ENCODE data around the gene NCLN. TPM values are rescaled to one million over a fixed set of nuclear protein-coding genes. Genes with fewer than 3 reads are reported as not detected.

Gene NCLN
- polyA plus RNA-seq (ENCODE audit: insufficient read depth in 1 of 5, insufficient read length in 5 of 5, low replicate concordance in 1 of 5): 10 to 100 TPM; 22.1 to 52.4 (median 34.4) TPM
- long read RNA-seq, donor 1, full-length matches to known transcripts: 4 of 12 reads
- long read RNA-seq, donor 1, partial matches to known transcripts: 0 of 12 reads
- long read RNA-seq, donor 1, other reads (novel, unspliced or antisense): 8 of 12 reads
- long read RNA-seq, donor 2, full-length matches to known transcripts: 2 of 2 reads
- long read RNA-seq, donor 2, partial matches to known transcripts: 0 of 2 reads
- long read RNA-seq, donor 2, other reads (novel, unspliced or antisense): 0 of 2 reads
- long read RNA-seq, donor 3, full-length matches to known transcripts: 2 of 2 reads
- long read RNA-seq, donor 3, partial matches to known transcripts: 0 of 2 reads
- long read RNA-seq, donor 3, other reads (novel, unspliced or antisense): 0 of 2 reads
- long read RNA-seq, donor 4, full-length matches to known transcripts: 2 of 8 reads
- long read RNA-seq, donor 4, partial matches to known transcripts: 6 of 8 reads
- long read RNA-seq, donor 4, other reads (novel, unspliced or antisense): 0 of 8 reads
- long read RNA-seq, donor 5, full-length matches to known transcripts: 5 of 18 reads
- long read RNA-seq, donor 5, partial matches to known transcripts: 13 of 18 reads
- long read RNA-seq, donor 5, other reads (novel, unspliced or antisense): 0 of 18 reads
- long read RNA-seq, donor 6, full-length matches to known transcripts: 3 of 3 reads
- long read RNA-seq, donor 6, partial matches to known transcripts: 0 of 3 reads
- long read RNA-seq, donor 6, other reads (novel, unspliced or antisense): 0 of 3 reads
- long read RNA-seq, donor 7, full-length matches to known transcripts: 5 of 10 reads
- long read RNA-seq, donor 7, partial matches to known transcripts: 0 of 10 reads
- long read RNA-seq, donor 7, other reads (novel, unspliced or antisense): 5 of 10 reads
- long read RNA-seq, donor 8, full-length matches to known transcripts: 3 of 3 reads
- long read RNA-seq, donor 8, partial matches to known transcripts: 0 of 3 reads
- long read RNA-seq, donor 8, other reads (novel, unspliced or antisense): 0 of 3 reads

DNA sequence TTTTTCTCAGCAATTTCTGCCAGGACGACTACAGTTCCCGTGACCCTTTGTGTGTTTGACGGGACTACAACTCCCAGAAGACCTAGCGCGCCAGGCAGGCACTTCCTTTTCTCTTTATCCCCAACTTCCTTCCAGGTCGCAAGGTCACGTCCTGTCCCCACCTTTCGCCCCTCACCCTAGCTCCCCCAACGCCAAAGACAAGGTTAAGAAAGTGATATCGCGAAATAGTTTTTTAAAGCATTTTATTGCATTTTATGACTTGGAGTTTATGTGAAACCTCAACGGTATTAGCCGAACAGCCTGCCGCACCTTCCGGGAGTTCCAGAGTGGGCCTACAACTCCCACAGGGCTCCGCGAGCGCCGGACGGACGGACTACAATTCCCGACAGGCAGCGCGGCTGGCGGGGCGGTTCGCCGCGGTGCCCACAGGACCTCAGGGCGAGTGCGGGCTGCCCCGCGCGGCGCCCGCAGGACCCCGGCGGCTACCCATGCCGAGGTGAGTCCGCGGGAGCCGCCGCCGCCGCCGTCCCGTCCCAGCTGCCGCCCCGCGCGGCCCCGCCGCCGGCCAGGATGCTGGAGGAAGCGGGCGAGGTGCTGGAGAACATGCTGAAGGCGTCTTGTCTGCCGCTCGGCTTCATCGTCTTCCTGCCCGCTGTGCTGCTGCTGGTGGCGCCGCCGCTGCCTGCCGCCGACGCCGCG lies at the start of gene NCLN:
TSS of gene NCLN (plus strand) at position 470 of the 699 bp plus-strand sequence. CDS start at position 571, 101 bp downstream.
- peak; percentile 95 for DNase-seq

DNA sequence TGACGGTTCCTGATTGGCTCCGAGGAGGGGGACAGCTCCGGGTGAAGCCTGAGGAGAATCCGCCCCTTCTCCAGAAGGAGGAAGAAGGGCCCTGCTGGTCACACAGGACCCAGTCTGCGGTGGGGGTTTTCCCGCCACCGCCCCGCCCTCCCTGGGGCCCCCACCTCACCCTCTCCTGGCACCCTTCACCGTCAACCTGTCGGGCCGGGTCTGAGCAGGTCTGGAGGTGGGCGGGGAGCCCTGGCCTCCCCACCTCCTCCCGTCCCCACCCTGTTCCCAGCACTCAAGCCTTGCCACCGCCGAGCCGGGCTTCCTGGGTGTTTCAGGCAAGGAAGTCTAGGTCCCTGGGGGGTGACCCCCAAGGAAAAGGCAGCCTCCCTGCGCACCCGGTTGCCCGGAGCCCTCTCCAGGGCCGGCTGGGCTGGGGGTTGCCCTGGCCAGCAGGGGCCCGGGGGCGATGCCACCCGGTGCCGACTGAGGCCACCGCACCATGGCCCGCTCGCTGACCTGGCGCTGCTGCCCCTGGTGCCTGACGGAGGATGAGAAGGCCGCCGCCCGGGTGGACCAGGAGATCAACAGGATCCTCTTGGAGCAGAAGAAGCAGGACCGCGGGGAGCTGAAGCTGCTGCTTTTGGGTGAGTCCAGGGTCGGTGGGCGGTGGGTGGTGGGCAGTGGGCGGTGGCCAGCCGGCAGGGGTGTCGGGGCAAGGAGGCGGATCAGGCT lies 49.6 kb upstream of the NCLN start, which contains the start of gene GNA15:
TSS of gene GNA15 (plus strand) at position 73 of the 723 bp plus-strand sequence. CDS start at position 491, 418 bp downstream.
- DNase-seq: peak in 1 of 2 donors; percentile 9

GRCh38 chr19:3136684-3137055 lies 49.1 kb upstream of the NCLN start:
- no peak for DNase-seq

DNA sequence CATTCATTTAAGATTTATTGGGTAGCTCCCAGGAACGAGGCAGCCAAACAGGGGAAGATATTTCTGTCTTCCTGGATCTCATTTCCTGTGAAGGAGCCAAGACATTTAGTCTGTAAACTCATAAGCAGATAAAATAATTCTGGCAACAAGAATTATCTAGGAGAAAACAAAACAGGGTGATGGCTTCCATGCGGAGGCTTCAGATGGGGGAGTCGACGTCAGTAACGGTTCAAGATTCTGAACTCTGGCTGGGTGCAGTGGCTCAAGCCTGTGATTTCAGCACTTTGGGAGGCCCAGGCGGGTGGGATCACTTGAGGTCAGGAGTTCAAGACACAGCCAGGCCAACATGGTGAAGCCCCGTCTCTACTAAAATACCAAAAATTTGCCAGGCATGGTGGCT lies 48.6 kb upstream of the NCLN start:
- DNase-seq: peak in 1 of 2 donors; percentile 66

DNA sequence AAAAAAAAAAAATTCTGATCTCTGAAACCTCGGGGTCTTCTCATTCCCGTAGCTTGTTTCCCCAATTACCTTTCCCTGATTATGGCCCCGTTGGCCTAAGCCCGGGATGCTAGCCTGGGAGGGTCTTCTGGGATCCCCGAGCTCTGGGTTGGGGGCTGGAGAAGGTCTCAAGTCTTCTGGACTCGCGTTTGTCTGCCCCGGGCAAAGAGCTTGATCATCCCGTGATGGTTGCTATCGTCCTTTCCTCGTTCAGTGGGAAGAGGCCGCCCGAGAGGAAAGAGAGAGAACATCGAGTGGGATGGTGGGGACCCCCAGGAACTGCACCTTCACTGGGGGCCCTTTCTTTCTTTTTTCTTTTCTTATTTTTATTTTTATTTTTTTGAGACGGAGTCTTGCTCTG lies 47.5 kb upstream of the NCLN start:
- no peak for DNase-seq

DNA sequence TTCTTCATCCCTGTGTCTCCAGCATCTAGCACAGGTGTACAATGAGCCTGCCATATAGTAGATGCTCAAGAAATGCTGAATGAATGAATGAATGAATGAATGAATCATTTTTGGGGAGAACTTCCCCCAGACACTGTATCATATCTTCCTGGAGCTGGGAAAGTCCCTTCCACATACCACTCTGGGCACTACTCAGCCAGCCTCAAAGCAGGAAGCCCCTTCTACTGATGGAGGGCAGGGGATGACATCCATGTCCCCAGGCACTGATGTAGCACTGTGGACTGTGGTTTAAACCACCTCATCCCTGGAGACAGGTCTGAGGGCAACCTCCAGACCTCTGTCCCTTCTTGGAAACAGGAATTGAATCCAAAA lies 45.1 kb upstream of the NCLN start:
- no peak for DNase-seq

DNA sequence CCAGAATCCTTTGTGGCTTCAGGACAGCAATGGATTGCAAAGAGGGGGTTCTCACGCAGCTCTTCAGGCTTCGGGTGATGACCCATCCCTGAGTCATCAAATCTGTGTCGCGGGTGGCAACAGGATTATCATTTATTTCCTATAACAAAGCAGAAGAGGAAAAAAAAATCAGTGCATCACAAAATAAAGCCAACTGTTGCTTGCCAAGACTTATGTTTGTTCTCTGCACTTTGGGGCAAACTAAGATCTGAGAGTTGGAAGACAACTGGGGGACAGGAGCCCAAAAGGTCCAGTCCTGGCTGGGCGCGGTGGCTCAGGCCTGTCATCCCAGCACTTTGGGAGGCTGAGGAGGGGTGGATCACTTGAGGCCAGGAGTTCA lies 43.4 kb upstream of the NCLN start:
- no peak for DNase-seq

DNA sequence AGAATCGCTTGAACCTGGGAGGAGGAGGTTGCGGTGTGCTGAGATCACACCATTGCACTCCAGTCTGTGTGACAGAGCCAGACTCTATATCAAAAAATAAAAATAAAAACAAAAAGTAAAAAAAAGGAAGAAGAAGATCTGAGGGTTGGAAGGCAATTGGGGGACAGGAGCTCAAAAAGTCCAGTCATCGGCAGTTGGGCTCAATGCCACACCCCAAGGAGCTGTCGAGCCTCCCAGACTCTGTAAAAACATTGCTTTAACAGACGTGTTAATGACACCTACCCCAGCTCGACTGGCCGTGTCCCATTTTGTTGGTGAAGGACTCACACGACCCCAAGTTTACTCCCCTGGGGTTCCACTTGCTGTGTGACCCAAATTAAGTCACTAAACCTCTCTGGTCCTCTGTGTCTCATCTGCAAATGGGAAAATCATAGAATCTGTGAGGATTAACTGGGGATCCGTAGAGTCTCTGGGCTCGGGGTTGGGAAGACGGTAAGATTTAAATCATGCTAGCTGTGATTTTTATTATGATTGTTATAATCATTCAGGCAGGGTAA lies 42.9 kb upstream of the NCLN start:
- no peak for DNase-seq

DNA sequence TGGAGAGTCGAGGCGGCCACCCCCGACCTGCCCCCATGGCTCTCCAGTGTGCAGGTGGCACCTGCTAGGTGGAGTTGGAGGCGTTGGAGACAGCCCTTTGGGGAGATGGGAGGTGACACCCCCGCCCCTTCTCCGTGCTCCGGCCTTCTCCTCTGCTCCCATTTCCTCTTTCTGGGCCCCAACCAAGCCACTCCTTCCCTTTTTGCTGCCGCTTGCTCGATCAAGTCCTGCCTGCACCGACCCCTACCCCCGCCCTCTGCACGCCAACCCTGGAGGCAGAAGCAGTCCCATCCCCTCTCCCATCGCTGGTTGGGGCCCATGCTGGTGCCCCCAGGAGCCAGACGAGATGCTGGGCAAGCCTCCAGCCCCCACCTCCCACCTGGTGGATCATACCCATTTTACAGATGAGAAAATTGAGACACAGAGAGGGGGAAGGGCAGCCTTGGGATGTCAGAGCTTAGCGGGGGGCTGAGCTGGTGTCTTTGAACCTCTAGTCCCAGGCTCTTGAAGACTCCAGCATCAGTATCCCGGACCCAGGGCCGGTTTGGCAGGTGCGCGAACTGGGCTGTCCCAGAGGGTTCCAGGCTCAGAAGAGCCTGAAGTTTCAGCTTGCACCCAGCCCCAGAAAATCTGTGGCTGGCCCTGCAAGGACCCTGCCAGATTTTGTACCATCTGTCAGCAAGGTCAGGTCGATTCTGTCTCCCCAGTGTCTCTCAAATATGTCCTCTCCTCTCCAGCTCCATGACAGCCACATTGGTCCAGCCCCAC lies 39.6 kb upstream of the NCLN start:
- no peak for DNase-seq

DNA sequence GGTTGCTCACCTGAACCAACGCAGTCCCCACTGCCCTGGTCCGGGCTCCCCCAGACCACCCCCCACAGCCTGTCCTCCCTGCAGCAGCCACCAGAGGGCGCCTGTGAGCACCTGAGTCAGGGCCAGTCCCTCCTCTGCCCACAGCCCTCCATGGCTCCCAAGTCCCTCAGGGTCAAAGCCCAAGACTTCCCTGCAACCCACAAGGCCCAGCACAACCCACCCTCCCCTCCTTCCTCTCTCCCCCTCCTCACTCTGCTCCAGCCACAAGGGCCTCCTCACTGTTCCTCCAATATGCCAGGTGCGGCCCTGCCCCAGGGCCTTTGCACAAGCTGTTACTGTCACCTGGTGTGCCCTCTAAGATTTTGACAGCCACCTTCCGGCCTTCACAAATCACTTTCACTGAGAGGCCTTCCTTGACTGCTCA lies 39.0 kb upstream of the NCLN start:
- DNase-seq: no peak

GRCh38 chr19:3148503-3148902 lies 37.2 kb upstream of the NCLN start:
- no peak for DNase-seq

DNA sequence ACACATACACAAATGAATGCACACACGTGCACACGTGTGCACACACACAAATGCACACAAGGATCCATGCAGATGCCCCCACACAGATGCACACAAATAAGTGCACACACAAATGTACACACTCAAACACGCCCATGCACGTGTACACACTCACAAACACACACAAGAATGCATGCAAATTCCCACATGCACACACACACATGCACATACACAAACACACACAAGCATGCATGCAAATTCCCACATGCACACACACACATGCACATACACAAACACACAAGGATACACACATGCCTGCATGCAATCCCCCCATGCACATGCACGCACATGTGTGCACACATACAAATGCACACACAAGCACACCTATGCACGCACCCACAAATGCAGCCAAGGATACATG lies 36.6 kb upstream of the NCLN start:
- DNase-seq: no peak

- no peak for DNase-seq
These were observed 35.9 kb upstream of the NCLN start for GRCh38 chr19:3149526-3150505.

- no peak for DNase-seq
These were observed 34.9 kb upstream of the NCLN start for GRCh38 chr19:3150739-3151329.

DNA sequence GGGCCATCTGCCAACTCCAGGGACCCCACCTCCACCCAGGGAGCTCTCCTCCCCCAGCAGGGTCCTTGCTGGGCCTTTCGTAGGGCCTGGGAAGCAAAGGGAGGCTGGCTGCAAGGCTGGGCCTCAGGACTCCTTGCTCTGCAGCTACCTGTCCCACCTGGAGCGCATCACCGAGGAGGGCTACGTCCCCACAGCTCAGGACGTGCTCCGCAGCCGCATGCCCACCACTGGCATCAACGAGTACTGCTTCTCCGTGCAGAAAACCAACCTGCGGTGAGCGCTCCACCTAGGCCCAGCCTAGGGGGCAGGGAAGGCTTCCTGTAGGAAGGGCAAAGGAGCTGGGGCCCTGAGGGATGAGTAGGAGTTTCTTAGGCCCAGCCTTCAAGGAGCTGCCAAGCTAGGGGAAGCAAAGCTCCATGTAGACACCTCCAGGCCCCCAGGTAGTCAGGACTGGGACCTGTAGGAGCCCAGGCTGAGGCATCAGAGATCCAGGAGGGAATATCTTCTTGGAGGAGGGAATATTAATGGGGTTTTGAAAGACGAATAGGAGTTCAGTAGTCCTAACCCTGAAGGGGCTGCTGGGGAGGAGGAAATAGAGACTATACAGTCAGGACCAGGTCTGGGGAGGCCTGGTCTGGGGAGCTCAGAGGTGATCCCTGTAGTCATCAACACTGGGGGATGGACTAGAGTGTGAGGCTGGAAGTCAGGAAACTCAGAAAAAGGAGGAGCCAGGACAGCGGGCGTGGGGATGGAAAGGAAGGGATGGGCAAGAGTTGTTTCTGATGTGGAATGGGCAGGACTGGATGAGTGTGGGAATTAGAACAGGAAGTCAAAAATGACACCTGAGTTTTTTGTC lies 33.9 kb upstream of the NCLN start:
- no peak for DNase-seq

DNA sequence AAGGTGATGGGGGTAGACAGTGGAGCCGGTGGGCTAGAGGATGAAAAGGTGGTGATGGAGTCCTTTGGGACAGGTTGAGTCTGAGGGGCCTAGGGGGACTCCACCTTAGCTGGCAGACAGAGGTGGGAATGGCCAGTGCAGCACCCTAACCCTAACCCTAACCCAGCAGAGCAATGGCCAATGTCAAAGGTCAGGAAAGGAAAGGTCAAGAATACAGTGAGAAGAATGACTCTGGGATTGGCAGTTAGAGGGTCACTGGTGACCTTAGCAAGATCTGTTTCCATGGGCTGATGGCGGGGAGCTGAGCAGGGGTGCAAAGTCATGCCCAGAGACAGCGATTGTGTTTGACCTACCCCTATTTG lies 33.3 kb upstream of the NCLN start:
- no peak for DNase-seq

Data from right lung (tissue), 10 donors.